ENCODE results near the gene ACOT7.

ACOT7 gene

GRCh38 chr1:6254691-6255090 is 138.9 kb downstream of the ACOT7 start:
- H3K27me3 ChIP-seq (ENCODE audit: insufficient read depth, low read depth), result peaks cover 4% of the 10 kb centered on the region; the same call in 1 of the 2 replicates
- no peaks in the 10 kb centered on the region for H4K20me1 ChIP-seq (ENCODE audit: insufficient read depth)
- H2AFZ ChIP-seq (ENCODE audit: low read depth), result no peak overlapping the region
- H3K79me2 ChIP-seq (ENCODE audit: insufficient read depth, low read depth), result no peaks in the 10 kb centered on the region
- no peak overlapping the region for H3K9ac ChIP-seq
- TF ChIP-seq, protein P1, sequence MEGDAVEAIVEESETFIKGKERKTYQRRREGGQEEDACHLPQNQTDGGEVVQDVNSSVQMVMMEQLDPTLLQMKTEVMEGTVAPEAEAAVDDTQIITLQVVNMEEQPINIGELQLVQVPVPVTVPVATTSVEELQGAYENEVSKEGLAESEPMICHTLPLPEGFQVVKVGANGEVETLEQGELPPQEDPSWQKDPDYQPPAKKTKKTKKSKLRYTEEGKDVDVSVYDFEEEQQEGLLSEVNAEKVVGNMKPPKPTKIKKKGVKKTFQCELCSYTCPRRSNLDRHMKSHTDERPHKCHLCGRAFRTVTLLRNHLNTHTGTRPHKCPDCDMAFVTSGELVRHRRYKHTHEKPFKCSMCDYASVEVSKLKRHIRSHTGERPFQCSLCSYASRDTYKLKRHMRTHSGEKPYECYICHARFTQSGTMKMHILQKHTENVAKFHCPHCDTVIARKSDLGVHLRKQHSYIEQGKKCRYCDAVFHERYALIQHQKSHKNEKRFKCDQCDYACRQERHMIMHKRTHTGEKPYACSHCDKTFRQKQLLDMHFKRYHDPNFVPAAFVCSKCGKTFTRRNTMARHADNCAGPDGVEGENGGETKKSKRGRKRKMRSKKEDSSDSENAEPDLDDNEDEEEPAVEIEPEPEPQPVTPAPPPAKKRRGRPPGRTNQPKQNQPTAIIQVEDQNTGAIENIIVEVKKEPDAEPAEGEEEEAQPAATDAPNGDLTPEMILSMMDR (conservative IDR thresholded peaks at IDR 0.05; ENCODE audit: low read depth, low read length), result no peak
- H3K27ac ChIP-seq, result no peak overlapping the region
- H3K4me3 ChIP-seq (IDR thresholded peaks at IDR 0.05; ENCODE audit: insufficient read depth, low read depth, low read length), result no peak overlapping the region
- H3K36me3 ChIP-seq (ENCODE audit: insufficient read depth), result no peaks in the 10 kb centered on the region
- H3K4me2 ChIP-seq, result no peak overlapping the region
- peaks cover 2% of the 10 kb centered on the region for H3K4me1 ChIP-seq (ENCODE audit: low read depth, poor library complexity, severe bottlenecking)

DNA sequence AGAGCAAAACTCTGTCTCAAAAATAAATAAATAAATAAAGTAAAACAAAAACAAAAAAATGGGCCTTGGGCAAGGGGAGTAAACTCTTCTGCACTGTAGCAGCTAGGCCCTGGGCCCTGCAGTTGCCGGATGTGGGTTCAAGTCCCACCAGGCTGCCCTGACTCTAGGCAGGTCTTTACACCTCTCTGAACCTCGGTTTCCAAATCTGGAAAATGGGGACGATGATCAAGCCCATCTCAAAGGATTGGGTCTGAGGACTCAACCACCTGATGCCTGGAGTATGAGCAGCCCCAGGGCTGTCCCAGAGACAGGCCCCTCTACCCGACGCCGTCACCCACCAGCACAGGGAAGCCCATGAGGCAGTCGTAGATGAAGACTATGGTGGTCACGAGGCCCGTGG is 140.2 kb downstream of the ACOT7 start:
- H2AFZ ChIP-seq (ENCODE audit: low read depth), result no peak overlapping the region
- no peak overlapping the region for H3K27ac ChIP-seq
- no peak overlapping the region for H3K4me2 ChIP-seq
- no peaks in the 10 kb centered on the region for H3K4me1 ChIP-seq (ENCODE audit: low read depth, poor library complexity, severe bottlenecking)
- H3K36me3 ChIP-seq (ENCODE audit: insufficient read depth), result no peaks in the 10 kb centered on the region
- no peak overlapping the region for H3K9ac ChIP-seq
- H3K27me3 ChIP-seq (ENCODE audit: insufficient read depth, low read depth), result peaks cover 6% of the 10 kb centered on the region; the same call in 1 of the 2 replicates
- TF ChIP-seq, protein P1 (conservative IDR thresholded peaks at IDR 0.05; ENCODE audit: low read depth, low read length), result no peak
- no peaks in the 10 kb centered on the region for H4K20me1 ChIP-seq (ENCODE audit: insufficient read depth)
- no peak overlapping the region for H3K4me3 ChIP-seq (IDR thresholded peaks at IDR 0.05; ENCODE audit: insufficient read depth, low read depth, low read length)
- no peaks in the 10 kb centered on the region for H3K79me2 ChIP-seq (ENCODE audit: insufficient read depth, low read depth)

GRCh38 chr1:6252374-6252710 is 141.2 kb downstream of the ACOT7 start:
- TF ChIP-seq, protein P1 (conservative IDR thresholded peaks at IDR 0.05; ENCODE audit: low read depth, low read length), result no peak
- no peak overlapping the region for H3K27ac ChIP-seq
- H3K36me3 ChIP-seq (ENCODE audit: insufficient read depth), result no peaks in the 10 kb centered on the region
- H3K4me1 ChIP-seq (ENCODE audit: low read depth, poor library complexity, severe bottlenecking), result no peaks in the 10 kb centered on the region
- no peak overlapping the region for H2AFZ ChIP-seq (ENCODE audit: low read depth)
- no peaks in the 10 kb centered on the region for H4K20me1 ChIP-seq (ENCODE audit: insufficient read depth)
- no peaks in the 10 kb centered on the region for H3K79me2 ChIP-seq (ENCODE audit: insufficient read depth, low read depth)
- peaks cover 9% of the 10 kb centered on the region; the same call in 1 of the 2 replicates for H3K27me3 ChIP-seq (ENCODE audit: insufficient read depth, low read depth)
- no peak overlapping the region for H3K4me3 ChIP-seq (IDR thresholded peaks at IDR 0.05; ENCODE audit: insufficient read depth, low read depth, low read length)
- no peak overlapping the region for H3K9ac ChIP-seq
- no peak overlapping the region for H3K4me2 ChIP-seq

DNA sequence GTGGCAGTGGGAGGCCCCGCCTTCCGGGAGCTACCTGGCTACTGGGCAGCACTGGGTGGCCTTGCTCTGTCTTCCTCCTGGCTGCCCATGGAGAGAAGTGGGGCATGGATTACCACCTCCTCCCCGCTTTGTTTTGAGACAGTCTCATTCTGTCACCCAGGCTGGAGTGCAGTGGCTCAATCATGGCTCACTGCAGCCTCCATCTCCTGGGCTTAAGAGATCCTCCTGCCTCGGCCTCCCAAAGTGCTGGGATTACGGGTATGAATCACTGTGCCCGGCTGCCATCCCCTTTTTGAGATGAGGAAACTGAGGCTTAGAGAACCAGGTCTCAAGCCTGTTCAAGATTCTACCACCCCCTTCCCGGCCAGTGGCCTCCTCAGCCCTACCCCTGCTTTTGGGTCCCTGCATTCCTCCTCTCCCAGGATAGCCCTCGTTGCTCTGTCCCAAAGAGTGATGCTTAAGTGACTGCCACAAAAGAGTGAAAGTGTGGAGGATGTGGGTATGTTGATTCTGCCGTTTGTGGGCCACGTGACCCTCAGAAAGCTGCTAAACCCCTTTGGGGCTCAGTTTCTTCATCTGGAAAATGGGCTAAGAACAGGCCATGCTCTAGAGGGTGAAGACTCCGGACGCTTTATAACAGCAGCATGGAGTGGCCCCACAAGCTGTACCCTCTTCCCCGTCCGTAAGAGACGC is 141.7 kb downstream of the ACOT7 start:
- TF ChIP-seq, protein P1 (conservative IDR thresholded peaks at IDR 0.05; ENCODE audit: low read depth, low read length), result no peak
- no peaks in the 10 kb centered on the region for H3K79me2 ChIP-seq (ENCODE audit: insufficient read depth, low read depth)
- no peaks in the 10 kb centered on the region for H4K20me1 ChIP-seq (ENCODE audit: insufficient read depth)
- H3K4me3 ChIP-seq (IDR thresholded peaks at IDR 0.05; ENCODE audit: insufficient read depth, low read depth, low read length), result no peak overlapping the region
- H3K4me1 ChIP-seq (ENCODE audit: low read depth, poor library complexity, severe bottlenecking), result no peaks in the 10 kb centered on the region
- H3K27me3 ChIP-seq (ENCODE audit: insufficient read depth, low read depth), result peaks cover 9% of the 10 kb centered on the region; the same call in 1 of the 2 replicates
- H3K27ac ChIP-seq, result no peak overlapping the region
- H3K9ac ChIP-seq, result no peak overlapping the region
- no peak overlapping the region for H2AFZ ChIP-seq (ENCODE audit: low read depth)
- H3K4me2 ChIP-seq, result no peak overlapping the region
- no peaks in the 10 kb centered on the region for H3K36me3 ChIP-seq (ENCODE audit: insufficient read depth)
